IMR-90 (cell line): Measurements from ENCODE around the gene ELFN2. TPM values are rescaled to one million over a fixed set of nuclear protein-coding genes. Genes with fewer than 3 reads are reported as not detected.

ENCODE experiments used
- BHLHE40 ChIP-seq: fragments of 150-350 bp; IDR thresholded peaks from 2 replicates; pipeline ENCODE4 v1.6.1; 2016; ENCODE audit warnings: mild to moderate bottlenecking, low read depth, low read length
- MAFK ChIP-seq: IDR thresholded peaks from 2 replicates; pipeline ENCODE4 v1.6.1; 2012; ENCODE audit warnings: low read depth, low read length, improper control_type of control experiment
- RCOR1 ChIP-seq: IDR thresholded peaks from 2 replicates; pipeline ENCODE4 v1.6.1; 2012; ENCODE audit warnings: mild to moderate bottlenecking, low read length, improper control_type of control experiment; ENCODE audit not compliant: insufficient replicate concordance
- polyA plus RNA-seq, 3 experiments: library from polyadenylated mRNA; depleted of rRNA; stranded (reverse); fragments of >200 nt; gene quantifications; 2 replicates each; pipeline ENCODE4 v1.2.3, GENCODE V29; 2012; ENCODE audit warnings: low replicate concordance in 1 of 3
- total RNA-seq: library from RNA; depleted of rRNA; stranded (reverse); fragments of >200 nt; gene quantifications from 2 replicates; pipeline ENCODE4 v1.2.3, GENCODE V29; 2012
- TF ChIP-seq, protein P1 (sequence below): fragments of 150-350 bp; IDR thresholded peaks from 2 replicates; pipeline ENCODE4 v1.6.1; 2017; ENCODE audit warnings: mild to moderate bottlenecking, antibody characterized with exemption, low read length, low read depth

The ELFN2 gene
- total and polyA plus RNA-seq, 2 of the 4 experiments (the other 2 are of a cell fraction): 0.72 to 5.0 TPM

- TF ChIP-seq MAFK (no peak), BHLHE40 (peak; percentile 84), RCOR1 (no peak)
- TF ChIP-seq, protein P1, sequence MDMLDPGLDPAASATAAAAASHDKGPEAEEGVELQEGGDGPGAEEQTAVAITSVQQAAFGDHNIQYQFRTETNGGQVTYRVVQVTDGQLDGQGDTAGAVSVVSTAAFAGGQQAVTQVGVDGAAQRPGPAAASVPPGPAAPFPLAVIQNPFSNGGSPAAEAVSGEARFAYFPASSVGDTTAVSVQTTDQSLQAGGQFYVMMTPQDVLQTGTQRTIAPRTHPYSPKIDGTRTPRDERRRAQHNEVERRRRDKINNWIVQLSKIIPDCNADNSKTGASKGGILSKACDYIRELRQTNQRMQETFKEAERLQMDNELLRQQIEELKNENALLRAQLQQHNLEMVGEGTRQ: peak; percentile 15; the same call in 1 of the 2 replicates
Observed at GRCh38 chr22:37454857-37455686, 27.8 kb upstream of the ELFN2 start (continued).
